ACHN (cell line): ENCODE measurements around the gene NME3.

Experiments
- DNase-seq: peaks from one replicate; pipeline ENCODE4 v3.0.0-alpha.2; 2015
- in situ Hi-C: cut with HindIII; loops from 2 replicates; pipeline ENCODE4 v1.10.0; 2017; ENCODE audit warnings: low sequenced_read_pairs, low pct_ligation_motif_present, low pct_unique_long_range_greater_than_20kb

Gene NME3

DNA sequence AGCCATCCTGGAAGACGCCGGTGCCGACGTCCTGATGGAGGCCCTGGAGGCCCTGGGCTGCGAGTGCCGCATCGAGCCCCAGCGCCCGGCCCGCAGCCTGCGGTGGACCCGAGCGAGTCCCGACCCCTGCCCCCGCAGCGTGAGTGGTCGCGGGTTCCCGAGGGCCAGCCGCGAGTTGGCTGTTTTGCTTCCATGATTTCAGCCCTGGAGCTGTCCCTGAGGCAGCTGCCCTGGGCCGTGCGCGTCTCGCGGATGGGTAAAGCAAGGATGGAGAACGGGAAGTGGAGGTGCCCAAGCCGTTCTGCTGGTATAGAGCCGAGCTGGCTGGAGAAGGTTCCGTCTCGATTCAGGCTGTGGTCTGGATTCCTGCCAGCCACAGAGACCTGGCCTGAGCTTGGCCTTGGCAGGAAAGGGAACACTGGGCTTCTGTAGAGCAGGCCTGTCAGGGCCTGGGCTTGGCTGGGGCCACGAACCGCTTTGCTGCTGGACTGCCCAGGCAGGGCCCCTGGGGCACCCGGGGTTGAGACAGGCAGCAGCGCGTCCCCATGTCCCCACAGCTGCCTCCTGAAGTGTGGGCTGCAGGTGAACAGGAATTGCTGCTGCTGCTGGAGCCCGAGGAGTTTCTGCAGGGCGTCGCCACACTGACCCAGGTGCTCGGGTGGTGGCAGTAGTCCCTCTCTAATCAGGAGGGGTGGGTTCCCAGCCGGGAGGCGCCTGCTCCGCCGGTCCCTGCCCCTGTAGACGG, 2.5 kb upstream of the NME3 start:
- in situ Hi-C loops = no loop called here

DNA sequence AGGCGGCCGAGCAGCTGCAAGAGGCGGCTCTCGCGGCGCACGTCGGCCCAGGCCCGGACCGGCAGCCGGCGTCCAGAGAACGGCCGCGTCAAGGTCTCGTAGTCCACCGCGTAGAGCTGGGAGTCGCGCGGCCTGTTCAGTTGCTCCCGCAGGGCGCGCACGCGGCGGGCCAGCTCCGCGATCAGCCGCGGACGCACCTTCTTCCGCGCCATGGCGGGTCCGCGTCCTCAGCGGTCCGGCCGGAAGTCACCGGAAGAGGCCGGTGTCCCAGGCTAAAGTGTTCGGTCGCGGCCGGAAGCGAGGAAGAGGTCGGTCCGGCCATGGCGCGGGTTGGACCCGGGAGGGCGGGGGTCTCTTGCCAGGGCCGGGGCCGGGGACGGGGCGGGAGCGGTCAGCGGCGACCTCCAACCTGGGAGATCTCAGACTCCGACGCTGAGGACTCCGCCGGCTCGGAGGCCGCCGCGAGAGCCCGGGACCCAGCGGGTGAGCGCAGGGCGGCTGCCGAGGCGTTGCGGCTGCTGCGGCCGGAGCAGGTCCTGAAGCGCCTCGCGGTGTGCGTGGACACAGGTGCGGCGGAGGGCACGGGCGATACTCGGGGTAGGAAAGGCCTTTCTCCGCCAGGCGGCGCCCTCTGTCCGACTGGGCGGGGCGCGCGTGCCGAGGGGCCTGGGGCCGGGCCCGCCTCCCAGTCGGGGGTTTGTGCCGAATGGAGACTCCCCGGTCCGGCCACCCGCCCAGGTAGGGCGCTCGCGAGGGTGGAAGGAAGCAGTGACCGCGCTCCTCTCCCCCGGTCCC, 1.8 kb upstream of the NME3 start, which contains the start of gene MRPS34:
Gene MRPS34, minus strand, starts transcription at position 227 of the 795 bp plus-strand sequence. Its CDS starts 15 bp downstream, at position 212.
- peak; percentile 93 for DNase-seq
- in situ Hi-C loops = no loop called here

More for the DNA sequence above, 2.5 kb upstream of the NME3 start:
- DNase-seq = peak; percentile 61

DNA sequence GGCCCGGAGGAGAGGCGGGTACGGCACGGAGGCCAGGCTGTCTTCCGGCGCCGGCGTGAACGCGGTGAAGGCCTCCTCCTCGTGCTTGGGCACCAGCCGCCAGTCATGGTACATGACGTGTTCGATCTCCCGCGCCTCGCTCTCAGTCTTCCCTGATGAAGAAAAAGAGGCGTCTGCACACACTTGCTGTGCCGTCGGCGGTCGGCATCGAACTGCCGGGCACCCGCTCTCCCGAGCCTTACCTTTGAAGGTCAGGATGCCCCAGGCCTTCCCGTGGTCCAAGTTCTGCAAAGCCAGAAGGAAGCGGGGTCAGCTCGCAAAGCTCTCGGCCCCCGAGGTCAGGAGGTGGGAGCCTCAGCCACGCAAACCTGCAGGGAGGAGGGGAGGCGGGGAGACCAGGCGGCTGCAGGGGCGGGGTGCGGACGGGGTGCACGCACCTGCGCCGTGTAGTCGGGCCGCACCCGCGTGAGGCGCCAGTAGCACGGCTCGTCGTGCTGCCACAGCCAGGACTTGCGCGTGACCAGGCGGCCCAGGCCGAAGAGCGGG, 1.1 kb upstream of the NME3 start, which contains the start of gene EME2:
Gene EME2, plus strand, starts transcription at position 449 of the 546 bp plus-strand sequence. CDS start 418 bp downstream, outside the sequence.
- DNase-seq = peak; percentile 56
- in situ Hi-C loops = no loop called here

DNA sequence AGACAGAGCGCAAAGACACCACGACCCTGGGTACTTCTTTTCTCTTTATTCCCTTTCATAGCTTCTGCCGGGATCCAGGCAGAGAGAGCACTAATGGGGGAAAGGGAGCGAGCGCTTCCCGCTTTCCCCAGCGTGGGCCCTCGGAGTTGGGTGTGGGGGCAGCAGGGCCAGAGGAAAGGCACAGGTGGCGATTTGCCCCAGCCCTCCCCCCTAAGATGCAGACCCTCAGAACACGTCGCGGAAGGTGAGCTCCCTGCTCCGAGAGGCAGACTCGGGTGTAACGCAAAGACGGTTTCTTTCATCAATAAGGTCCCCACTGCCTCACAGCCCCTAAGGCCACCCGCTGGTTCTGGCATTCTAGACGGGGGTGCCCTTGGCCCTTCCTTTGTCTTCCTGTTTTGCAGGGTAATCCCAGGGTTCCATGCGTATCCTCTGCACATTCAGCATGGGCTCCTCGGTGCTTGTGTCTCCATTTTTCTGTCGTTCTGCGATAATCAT, 570 bp upstream of the NME3 start:
- DNase-seq = no peak
- in situ Hi-C loops = no loop called here

DNA sequence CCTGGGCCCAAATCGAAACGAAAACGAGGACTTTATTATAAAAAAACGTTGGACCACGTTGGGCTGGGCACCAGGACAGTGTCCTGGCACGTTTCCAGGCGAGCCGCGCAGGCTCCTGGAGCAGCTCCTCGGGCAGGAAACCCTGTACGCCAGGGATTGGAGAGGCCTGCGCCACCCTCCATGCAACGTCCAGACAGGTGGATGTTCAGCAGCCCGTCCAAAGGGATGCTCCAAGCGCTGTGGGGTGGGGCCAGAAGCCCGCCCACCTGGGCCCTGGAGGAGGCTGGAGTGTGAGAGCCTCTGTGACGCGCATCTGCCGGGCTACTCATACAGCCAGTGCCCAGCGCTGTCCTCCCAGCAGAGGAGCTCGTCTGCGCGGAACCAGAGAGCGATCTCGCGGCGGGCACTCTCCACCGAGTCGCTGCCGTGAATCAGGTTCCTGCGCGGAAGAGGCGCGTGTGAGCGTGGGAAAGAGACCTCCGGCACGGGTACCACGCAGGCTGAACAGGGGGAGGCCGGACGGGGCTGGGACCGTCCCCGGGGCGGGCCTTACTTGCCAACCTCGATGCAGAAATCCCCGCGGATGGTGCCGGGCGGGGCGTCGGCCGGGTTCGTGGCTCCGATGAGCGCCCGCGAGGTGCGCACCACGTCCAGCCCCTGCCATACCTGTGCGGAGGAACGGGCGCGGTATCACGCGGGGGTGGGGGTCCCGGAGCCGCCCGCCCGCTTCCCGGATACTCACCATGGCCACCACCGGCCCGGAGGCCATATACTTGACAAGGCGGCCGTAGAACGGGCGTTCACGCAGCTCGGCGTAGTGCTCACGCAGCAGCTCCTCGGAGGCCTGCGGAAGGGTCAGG, 785 bp downstream of the NME3 start:
- DNase-seq = peak; percentile 39
- in situ Hi-C loops = no loop called here

DNA sequence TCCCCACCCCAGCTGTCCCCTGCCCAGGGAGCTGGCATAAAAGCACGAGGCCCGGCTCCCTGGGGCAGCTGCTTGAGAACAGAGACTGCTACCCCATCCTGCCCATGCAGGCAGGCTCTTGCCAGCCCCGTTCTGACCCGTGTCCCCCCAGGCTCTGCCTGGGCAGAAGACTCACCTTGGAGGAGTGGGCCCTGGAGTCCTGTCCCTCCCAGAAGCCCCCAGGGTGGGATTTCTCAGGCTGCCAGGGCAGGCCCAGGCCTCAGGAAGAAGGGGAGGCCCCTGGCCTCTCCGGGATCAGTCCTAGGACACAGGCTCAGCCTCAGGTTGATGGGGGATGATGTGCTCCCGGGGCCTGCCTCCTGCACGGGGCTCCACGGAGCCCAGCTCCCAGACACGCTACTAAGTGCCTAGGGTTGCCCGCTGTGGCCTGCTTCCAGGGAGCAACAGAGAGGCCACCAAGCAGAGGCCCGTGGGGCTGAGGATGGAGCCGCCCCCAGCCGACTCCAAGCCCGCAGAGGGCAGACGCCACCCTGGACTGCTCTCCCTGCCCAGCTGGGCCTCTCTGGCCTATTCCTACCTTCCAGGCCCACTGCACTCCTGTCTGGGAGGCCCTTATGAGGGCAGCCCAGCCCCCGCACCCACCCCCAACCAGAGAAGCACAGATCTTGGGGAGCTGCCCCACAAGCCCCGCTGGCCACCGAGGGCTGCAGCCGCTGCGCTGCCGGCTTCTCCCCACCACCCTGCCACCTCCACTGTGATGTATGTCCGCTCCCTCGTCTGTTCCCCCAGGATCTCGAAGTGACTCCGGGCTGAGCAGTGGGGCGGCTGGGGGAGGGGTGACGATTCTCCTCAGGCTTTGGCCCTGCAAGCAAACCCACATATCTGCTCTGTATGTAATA, 1.7 kb downstream of the NME3 start:
- no peak for DNase-seq
- in situ Hi-C loops = no loop called here

DNA sequence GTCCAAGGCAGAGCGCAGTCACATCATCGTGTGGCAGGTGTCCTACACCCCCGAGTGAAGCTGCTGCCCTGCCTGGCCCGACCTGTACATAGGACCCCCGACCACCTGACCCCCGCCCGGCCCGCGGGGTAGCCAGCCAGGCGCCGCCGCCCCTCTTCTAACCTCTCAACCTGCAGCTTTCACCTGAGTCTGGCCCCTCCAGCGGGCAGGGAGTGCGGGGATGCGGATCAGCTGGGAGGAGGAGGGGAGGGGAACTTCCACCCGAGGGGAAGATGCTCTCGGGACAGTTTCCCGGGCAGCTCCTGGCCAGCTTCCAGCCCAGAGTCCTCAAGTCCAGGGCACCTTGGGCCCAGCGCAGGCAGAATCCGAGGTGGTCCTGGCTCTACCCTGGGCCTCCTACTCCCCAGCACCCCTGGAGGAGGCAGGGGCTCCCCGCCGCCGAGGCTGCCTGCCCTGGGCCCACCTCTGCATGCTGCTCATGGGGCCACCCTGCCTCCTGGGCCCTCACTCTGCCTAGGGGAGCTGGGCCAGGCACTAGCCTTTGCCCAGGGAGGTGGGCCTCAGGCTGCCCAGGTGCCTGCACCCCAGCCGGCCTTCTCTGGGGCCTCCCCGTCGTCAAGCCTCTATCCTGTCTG, 2.5 kb downstream of the NME3 start:
- in situ Hi-C loops = no loop called here
- DNase-seq = no peak

DNA sequence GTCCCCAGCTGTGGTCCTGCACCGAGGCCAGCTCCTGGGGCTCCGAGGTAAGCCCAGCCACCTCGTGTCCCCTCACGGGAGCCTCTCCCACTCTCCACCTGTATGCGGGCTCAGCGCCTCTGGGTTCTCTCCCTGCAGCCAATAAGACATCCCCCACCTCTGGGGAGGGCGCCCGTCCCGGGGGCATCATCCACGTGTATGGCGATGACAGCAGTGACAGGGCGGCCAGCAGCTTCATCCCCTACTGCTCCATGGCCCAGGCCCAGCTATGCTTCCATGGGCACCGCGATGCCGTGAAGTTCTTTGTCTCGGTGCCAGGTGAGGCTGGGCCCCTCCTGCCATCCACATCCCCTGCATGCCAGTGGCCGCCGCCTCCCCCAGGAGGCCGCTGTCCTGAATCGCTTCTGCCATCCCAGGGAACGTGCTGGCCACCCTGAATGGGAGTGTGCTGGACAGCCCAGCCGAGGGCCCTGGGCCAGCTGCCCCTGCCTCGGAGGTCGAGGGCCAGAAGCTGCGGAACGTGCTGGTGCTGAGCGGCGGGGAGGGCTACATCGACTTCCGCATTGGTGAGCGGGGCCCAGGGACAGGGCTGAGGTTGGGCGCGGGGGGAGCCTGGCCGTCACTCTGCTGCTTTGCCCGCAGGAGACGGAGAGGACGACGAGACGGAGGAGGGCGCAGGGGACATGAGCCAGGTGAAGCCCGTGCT, 3.1 kb downstream of the NME3 start:
- in situ Hi-C loops = no loop called here

DNA sequence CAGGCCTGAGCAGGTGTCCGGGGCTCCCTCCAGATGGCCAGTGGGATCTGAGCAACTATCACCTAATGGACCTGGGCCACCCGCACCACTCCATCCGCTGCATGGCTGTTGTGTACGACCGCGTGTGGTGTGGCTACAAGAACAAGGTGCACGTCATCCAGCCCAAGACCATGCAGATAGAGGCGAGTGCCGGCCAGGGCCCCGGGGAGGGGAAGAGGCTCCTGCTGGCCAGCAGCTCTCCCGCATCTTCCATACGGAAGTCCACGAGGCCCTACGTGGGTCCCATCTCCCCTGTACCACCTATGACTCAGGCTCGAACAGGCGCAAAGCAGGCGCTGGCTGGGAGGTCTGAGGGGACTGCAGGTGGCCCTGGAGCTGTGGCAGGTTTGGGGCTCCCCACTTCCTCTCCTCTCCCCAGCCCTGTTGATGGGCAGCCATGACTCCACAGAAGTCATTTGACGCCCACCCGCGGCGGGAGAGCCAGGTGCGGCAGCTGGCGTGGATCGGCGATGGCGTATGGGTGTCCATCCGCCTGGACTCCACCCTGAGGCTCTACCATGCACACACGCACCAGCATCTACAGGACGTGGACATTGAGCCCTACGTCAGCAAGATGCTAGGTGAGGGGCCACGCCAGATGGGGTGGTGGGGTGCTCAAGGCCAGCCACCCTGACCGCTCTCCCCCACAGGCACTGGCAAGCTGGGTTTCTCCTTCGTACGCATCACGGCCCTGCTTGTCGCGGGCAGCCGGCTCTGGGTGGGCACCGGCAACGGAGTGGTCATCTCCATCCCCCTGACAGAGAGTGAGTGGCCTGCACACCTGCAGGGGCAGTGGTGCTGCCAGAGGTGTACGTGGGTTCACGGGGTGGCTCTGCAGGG, 4.0 kb downstream of the NME3 start:
- in situ Hi-C loops = no loop called here
- DNase-seq = no peak

More for the DNA sequence above, 3.1 kb downstream of the NME3 start:
- DNase-seq = no peak

DNA sequence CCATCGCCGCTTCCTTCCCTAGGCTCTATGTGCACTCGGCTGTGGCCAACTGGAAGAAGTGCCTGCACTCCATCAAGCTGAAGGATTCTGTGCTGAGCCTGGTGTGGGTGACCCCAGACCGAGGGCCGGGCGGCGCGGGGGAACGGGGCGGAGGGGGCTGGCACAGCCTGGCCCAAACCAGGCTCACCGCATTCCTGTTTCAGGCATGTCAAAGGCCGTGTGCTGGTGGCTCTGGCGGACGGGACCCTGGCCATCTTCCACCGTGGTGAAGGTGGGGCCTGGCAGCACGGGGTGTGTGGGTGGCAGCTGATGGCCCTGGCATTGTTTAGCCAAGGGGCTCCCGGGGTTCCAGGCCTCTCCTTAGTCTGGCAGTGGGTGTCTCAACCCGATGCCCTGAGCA, 4.6 kb downstream of the NME3 start:
- in situ Hi-C loops = no loop called here

DNA sequence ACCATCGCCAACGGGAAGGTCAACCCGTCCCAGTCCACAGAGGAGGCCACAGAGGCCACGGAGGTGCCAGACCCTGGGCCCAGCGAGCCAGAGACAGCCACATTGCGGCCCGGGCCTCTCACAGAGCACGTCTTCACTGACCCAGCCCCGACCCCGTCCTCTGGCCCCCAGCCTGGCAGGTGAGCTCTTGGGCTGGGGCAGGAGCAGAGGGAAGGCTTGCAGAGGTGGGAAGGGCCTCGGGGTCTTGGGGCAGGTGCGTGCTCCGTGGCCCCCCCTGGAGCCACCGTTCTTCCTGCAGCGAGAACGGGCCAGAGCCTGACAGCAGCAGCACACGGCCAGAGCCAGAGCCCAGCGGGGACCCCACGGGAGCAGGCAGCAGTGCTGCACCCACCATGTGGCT, 5.1 kb downstream of the NME3 start:
- in situ Hi-C loops = no loop called here
- no peak for DNase-seq

More for the DNA sequence above, 4.6 kb downstream of the NME3 start:
- no peak for DNase-seq

DNA sequence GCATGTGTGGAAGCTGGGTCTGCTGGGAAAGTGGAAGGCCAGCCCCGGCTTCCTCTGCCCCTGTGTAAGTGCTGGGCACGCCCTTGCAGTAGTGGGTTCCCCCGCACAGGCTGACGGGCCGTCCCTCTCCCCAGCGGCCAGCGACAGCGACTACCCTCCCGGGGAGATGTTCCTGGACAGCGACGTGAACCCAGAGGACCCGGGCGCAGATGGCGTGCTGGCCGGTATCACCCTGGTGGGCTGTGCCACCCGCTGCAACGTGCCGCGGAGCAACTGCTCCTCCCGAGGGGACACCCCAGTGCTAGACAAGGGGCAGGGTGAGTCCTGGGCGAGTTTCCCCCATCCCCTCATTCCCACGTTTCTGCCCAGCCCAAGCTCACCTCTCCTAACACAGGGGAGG, 5.5 kb downstream of the NME3 start:
- DNase-seq = no peak
- in situ Hi-C loops = no loop called here

DNA sequence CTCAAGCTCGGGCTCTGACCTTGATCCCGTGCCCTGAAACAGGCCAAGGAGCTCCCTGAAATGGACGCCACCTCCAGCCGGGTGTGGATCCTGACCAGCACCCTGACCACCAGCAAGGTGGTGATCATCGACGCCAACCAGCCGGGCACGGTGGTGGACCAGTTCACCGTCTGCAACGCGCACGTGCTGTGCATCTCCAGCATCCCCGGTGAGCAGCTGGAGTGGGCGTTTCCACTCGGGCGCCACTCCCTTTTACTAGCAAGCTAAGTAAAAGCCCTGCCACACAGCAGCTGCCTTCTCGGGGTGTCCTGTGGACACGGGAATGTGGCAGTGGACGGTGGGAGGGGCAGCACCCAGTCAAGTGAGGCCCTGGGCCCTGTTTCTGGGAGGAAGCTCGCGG, 6.4 kb downstream of the NME3 start:
- no peak for DNase-seq
- in situ Hi-C loops = no loop called here

DNA sequence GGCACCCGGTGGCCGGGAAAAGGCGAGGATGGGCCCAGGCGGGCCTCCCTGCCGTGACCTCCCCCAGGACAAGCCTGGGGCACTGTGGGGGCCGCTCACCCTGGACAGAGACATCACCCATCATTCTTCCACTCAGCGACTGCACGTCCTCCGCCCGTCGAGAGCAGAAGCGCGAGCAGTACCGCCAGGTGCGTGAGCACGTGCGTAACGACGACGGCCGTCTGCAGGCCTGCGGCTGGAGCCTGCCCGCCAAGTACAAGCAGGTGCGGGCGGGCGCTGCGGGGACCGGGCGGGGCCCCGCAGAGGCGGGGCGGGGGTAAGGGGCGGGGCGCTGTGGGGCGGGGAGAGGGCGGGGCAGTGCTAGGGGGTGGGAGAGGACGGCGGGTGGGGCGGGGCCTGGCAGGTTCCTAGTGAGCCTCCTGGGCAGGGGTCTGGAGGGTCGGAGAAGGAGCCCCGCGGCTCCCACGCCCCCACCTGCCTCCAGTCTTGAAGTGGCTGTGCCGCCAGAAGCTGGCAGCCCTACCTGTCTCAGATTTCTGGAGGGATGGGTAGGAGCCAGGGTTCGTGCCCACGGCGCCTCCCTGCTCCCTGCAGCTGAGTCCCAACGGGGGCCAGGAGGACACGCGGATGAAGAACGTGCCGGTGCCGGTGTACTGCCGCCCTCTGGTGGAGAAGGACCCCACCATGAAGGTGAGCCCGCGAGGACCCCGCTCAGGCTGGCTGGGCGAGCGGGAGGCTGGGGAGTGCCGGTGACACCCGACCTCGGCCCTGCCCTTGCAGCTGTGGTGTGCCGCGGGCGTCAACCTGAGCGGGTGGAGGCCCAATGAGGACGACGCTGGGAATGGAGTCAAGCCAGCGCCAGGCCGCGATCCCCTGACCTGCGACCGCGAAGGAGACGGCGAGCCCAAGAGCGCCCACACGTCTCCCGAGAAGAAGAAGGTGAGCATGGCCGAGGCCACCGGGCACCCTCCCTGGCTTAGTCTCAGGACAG, 7.5 kb downstream of the NME3 start:
- no peak for DNase-seq
- in situ Hi-C loops = no loop called here
